ENCODE measurements around the gene FAM43A. TPM values are rescaled to one million over a fixed set of nuclear protein-coding genes. Genes with fewer than 3 reads are reported as not detected.

FAM43A gene
- total RNA-seq, 2 donors from 2014 or later, result 10.4 to 15.4 TPM

- intact Hi-C loops (cut with DNase I), result no loop called here
- DNase-seq (no peak), ATAC-seq (no peak)
Observed at GRCh38 chr3:194731506-194732073, 45.9 kb downstream of the FAM43A start.

GRCh38 chr3:194732617-194733016, 46.9 kb downstream of the FAM43A start:
- DNase-seq (no peak), ATAC-seq (no peak)
- intact Hi-C loops (cut with DNase I), result no loop called here

GRCh38 chr3:194736277-194736895, 50.7 kb downstream of the FAM43A start:
- no peak for DNase-seq
- intact Hi-C loops (cut with DNase I), result no loop called here
- ATAC-seq, result no peak

DNA sequence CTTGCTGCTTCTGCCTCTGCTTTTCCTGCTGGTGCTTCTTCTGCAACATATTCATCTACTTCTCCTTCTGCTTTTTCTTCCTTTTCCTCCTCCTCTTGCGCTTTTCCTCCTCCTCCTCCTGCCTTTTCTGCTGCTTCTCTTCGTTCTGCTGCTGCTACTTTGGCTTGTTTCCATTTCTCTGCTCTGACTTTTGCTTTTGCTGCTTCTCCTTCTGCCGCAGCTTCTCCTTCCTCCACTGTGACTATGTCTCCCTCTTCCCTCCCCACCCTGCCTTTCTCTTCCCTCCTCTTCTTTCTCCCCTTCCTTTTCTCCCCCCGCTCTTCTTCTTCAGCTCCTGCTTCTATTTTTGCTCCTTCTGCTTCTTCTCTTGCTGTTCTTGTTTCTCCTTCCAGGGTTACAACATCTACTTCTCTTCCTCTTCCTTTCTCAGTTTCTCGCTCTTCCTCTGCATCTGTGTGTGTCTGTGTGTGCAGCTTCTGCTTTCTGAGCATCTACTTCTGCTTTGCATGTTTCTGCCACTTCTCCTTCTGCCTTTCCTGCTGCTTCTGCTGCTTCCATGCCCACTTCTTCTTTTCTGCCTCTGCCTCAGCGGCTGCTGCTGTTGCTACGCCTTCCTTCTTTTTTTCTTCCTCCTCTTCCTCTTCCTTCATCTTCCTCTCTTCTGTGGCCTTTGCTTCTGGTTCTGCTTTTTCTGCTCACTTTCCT, 51.4 kb downstream of the FAM43A start:
- DNase-seq (no peak), ATAC-seq (no peak)
- intact Hi-C loops (cut with DNase I), result no loop called here

Other genes with a start within 250 kb of the FAM43A start
- gene ATP13A3, start 198.9 kb upstream of the FAM43A start, total RNA-seq, result 100 to 1,000 TPM in 1 of 2 donors, 10 to 100 TPM in 1; 86.7 to 182 TPM
- 10 to 100 TPM in 1 of 2 donors, 1 to 10 TPM in 1; 5.6 to 12.1 TPM for gene TMEM44, start 52.5 kb upstream of the FAM43A start, total RNA-seq
- gene LSG1, start 13.7 kb upstream of the FAM43A start, total RNA-seq, result 10 to 100 TPM; 19.9 to 22.8 TPM

Measured in left cardiac atrium (tissue), 4 donors.